GM15510 (cell line): ENCODE results near the gene ZNF41.

ENCODE experiments used
- POLR2A ChIP-seq: IDR thresholded peaks from 3 replicates; pipeline ENCODE4 v1.6.1; 2011; ENCODE audit warnings: borderline replicate concordance; ENCODE audit not compliant: insufficient read length; ENCODE audit errors: extremely low read depth

Gene ZNF41

DNA sequence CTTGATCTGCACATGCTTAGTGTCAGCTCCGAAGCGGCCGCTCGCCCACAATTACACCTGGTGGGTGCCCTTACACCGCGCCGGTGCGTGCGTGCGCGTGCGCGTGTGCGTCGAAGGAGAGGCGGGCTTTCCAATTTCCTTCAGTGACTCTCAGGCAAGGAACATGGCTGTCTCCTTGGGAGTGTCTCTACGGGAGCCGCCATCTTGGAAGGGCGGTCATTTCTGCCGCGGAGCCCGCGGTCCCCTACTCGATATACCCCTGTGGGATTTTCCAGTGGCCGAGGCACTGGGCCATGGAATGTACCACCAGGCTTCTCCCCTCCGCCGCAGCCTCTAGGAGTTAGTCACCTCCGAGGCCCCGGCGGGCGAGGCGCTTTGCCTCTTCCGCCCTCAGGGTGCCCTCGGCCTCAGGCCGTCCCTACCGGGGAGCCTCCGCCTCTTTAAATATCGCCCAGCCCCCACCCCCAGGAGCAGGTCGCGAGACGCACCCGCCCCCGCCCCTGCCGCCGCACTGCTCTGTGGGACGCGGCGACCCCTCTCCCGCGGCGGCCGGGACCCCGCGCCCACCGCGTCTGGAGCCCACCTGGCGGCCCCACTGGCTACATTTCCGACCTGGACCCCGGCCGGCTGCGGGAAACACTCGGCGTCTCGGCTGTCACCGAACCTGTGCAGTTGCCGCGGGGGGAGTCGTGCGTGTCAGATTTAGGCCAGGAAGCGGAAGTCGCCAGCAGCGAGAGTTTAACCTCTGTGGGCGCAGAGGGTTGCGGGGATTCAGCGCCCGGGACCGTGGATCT lies at the start of gene ZNF41:
Gene ZNF41, minus strand, starts transcription at position 711 of the 794 bp plus-strand sequence. CDS start 15,741 bp downstream, outside the sequence.
- peak; percentile 43 for TF ChIP-seq POLR2A

DNA sequence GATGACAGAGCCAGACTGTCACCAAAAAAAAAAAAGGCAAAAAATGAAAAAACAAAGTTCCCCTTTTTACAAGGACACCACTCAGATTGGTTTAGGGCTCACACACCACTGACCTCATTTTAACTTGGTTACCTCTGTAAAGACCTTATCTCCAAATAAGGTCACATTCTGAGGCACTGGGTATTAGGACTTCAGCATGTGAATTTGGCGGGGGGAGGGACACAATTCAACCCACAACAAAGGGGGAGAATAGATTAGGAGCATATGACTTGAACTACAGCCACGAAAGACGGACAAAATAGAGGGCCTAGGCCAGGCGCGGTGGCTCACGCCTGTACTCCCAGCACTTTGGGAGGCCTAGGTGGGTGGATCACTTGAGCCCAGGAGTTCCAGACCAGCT lies 47.0 kb upstream of the ZNF41 start:
- TF ChIP-seq POLR2A, result no peak

DNA sequence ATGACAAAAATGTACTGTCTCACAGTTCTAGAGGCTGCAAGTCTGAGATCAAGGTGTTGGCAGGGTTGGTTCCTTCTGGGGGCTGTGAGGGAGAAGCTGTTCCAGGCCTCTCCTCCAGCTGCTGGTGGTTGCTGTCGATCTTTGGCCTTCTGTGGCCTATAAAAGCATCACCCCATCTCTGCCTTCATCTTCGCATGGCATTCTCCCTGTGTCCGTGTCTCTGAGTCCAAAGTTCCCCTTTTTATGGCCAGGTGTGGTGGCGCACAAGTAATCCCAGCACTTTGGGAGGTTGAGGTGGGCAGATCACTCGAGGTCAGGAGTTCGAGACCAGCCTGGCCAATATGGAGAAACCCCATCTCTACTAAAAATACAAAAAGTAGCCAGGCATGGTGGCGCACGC lies 46.5 kb upstream of the ZNF41 start:
- no peak for TF ChIP-seq POLR2A

DNA sequence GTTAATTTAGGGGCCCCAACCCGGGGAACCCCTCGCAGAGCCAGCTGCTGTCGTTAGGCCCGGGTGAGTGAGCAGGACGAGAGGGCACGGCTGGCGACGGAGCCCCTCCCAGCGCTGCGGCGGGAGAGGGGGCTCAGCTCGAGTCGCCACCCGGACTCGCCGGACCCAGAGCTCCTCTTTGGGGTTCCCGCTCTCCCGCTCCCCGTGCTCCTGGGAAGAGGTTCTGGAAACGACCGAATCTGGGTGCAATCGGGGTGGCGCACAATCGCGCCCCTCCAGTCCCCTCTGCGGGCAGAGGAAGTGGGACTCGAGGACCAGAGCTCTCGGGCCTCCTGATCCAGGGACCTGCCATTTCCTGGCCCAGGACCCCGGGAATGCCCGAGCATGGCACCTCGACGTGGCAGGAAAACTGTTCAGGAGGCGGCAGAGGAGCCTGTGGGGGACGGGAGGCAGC lies 40.7 kb upstream of the ZNF41 start:
- TF ChIP-seq POLR2A, result no peak

DNA sequence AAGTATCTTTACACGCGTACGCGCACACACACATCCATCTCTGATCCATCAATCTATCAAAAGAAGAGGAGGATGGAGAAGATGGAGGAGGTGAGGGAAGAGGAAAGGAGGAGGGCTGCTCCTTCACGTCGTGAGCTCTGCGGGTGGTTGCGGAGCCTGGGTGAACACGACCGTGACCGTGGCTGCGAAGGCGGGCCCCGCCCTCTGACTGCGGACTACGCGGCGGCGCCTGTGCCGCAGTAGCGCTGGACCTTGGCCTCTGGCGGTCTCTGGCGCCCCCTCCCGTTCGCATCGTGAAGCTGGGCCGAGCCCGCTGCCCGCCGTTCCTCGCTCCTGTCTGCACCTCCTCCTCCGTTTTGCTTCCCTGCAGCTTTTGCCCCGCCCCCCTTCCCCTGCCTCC lies 40.3 kb upstream of the ZNF41 start:
- no peak for TF ChIP-seq POLR2A

DNA sequence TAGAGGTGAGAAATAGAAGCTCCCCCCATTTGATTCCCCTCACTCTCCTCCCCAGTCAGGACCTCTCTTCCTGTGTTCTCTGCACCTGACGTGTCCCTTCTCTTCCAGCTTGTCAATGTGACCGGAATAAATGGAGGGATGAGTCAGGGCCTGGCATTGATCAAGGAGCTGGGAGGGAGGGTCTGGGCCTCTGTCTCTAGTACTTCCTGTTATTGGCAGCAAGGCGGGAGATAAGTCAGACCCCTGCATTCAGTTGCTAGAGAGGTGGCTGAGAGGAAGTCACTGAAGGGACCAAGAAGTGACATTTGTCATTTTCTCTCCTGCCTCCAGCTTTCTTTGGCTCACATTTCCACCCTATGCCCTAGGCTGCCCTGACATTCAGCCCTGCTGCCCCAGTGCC lies 35.1 kb upstream of the ZNF41 start:
- no peak for TF ChIP-seq POLR2A

DNA sequence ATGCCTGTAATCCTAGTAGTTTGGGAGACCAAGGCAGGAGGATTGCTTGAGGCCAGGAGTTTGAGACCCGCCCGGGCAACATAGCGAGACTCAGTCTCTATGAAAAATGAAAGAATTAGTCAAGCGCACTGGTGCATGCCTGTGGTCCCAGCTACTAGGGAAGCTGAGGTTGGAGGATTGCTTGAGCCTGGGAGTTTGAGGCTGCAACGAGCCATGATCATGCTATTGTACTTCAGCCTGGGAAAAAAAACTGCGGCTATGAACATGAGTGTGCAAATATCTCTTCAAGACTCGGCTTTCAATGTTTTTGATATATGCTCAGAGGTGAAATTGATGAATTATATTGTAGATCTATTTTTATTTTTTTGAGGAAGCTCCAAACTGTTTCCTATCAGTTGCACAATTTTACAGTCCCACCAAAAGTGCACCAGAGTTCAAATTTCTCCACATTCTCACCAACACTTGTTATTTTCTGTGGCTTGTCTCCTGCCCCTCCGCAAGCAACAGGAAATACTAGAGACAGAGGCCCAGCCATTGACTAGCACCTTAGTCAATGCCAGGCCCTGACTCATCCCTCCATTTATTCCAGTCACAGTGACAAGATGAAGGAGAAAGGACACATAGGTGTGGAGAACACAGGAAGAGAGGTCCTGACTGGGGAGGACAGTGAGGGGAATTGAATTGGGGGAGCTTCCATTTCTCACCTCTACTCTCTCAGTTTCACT lies 33.1 kb upstream of the ZNF41 start:
- TF ChIP-seq POLR2A, result no peak

DNA sequence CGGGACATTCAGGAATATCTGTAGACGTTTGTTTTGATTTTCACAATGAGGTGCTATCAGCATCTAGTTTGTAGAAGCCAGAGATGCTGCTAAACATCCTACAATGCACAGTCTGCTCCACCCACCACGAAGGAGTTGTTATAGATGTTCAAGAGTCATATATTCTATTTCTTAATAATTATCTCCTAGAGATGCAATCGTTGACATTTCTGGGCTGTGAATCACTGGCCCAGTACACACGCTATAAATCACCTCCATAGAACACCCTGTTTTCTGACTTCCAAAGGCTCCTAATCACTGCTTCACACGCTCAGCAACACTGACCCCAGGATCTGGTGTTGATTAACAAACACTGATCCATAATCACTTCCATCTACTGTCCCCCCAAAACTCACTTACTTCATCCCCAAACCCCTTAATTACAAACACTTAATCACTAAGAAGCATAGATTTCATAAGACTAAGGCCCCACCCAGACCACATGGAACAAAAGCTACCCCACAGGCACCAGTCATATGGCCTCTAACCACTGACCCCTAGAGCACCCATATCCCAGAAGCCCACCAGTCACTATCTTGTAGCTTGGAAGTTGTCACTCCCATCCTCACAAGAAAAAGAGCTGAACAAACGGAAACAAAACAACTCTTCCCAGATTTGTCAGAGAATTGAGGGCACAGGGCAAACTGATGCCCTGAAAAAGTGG lies 31.7 kb upstream of the ZNF41 start:
- TF ChIP-seq POLR2A, result no peak

DNA sequence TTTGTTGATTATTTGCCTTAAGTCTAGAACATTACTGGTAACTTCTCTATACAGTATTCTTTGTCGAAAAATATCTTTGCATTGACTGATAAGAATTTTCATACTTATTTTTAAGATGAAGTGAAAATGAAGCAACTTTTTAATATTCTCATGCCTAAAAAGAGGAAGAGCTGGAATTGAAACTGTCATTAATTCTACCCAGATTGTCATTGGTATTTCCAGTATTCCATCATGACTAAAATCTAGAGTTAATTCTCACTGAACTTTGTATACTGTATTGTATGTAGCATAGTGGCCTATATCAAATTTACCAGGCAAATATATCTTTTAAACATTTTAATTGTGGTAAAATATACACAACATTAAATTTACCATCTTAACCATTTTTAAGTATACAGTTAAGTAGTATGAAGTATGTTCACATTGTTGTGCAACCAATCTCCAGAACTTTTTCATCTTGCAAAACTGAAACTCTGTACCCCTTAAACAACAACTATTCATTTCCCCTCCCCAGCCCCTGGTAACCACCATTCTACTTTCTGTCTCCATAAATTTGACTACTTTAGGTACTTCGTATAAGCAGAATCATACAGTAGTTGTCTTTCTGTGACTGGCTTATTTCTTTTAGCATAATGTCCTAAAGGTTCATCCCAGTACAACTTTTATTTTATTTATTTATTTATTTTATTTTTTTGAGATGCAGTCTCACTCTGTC lies 24.3 kb upstream of the ZNF41 start:
- no peak for TF ChIP-seq POLR2A

DNA sequence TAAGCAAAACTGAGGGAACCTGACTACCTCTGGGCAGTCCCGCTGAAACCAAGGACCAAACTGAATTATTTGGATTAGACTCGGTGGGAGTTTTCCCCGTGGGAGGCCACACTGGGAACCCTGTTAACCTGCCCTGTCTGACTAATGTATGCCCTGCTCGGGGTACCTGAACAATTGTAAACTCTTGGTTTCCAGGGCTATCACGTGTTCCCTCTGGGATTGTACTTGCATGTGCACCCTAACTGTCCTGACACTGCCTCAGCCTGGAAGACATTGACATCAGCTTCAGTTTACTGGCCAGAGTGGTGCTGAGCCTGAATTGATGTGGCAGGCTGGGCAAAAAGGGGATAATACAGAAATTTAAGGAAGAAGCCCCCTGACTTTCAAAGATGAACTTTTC lies 20.1 kb upstream of the ZNF41 start:
- no peak for TF ChIP-seq POLR2A

DNA sequence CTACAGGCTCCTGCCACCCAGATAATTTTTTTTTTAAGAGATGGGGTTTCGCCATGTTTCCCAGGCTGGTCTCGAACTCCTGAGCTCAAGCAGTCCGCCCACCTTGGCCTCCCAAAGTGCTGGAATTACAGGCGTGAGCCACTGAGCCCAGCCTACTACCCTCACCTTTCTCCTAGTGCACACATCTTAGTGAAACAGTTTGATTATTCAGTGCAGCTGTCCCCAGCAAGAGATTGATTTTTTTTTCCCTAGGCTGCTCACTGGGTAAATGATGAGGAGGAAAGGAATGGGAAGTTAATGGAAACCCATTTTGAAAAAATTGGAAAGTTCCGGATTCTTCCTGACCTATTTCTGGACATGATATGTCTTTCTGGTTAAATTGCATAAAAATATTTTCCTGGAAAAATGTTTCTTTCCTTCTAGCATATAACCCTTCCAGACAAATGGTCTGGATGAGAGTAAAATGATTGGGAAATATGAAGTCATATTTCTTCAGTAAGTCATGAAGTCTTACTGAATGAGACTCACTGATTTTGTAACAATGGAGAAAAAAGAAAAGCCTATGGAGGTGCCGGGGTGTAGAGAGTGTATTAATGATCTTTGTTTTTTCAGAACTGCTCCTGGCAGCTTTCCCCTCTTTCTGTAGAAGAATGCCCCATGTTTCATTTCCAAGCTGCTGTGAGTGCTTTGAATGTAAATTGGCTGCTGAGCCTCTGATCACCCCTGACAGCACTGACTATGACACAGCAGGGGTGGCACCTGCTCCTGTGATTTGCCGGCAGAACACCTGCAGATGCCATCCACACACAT lies 19.5 kb upstream of the ZNF41 start:
- TF ChIP-seq POLR2A, result no peak

DNA sequence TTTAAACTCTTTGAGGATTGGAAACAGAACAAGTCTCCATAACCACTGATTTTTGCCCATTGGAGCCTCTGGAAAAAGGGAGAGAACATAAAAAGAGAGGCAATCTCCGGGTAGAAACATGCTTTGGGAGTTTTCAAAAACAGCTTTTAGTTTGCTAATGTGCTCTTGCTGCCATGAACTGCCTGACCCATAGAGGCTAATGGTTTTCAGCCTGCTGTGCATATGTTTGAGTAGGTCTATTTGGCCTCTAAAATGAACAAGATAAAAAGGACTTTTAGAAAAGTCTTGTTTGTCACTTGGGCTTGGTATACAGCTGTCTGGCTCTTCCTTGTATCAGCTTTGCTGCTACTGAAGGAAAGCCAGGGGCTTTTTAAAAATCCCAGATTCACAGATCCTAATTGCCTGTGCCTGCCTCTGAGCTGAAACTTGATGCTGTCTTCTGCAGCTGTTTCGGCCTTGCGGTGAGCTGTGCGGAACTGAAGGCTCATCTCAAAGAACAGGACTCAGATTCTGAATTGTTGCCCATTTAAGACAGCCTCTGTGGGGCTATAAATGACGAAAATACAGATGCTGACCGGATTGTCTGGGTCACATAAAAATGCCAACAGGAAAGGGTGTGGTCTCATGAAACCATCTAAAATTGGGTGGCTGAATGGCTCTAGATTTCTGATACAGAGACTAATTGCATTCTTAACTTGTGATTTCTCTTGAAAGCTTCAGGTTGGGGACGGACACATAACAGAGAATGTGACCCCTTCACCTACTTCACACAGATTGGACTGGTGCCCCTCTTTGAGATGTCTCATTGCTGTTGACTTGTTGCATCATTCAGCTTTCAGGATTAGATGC lies 18.4 kb upstream of the ZNF41 start:
- TF ChIP-seq POLR2A, result no peak

DNA sequence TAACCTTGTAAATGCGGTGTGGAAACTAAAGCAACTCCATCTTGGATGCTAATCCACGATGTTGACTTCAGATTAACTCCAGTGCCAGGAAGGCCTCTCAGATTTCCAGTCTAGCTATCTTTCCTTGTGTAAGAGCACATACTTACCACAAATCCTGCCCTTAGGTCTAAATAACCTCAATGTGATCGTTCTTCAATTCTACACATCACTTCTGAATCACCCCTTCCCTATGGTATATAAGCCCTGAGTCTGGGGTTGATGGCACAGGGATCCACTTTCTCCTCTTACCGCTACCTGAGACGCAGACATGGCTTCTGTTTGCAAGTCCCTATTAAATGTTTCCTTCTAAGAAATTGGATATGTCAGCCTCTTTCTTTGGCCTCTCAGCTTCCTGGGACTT lies 17.5 kb upstream of the ZNF41 start:
- no peak for TF ChIP-seq POLR2A

DNA sequence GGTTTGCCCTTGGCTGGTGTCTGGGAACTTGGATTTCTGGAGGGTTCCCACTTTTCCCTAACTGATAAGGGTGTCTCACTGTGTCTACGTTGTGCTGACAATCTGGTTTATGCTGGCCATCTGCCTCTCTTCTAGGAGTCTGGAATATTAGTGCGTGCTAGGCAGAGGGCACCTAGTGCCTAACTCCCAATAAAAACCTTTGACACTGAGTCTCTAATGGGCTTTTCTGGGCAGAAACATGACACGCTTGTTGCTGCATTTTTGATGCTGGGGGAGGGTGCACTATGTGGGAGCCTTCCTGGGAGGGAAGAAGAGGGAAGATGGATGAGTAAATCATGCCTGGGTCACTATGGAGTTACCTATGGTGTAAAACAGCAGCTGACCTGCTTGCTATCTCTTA lies 16.3 kb upstream of the ZNF41 start:
- no peak for TF ChIP-seq POLR2A

DNA sequence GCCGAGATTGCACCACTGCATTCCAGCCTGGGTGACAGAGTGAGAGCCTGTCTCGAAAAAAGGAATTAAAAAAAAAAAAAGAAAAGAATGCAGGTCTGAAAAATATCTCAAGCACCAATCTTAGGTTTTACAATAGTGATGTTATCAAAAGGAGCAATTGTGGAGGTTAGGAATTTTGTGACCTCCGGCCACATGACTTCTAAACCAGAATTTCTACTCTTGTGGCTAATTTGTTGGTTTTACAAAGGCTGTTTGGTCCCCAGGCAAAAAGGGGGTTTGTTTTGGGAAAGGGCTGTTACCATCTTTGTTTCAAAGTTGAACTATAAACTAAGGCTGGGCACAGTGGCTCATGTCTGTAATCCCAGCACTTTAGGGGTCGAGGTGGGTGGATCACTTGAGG lies 15.4 kb upstream of the ZNF41 start:
- no peak for TF ChIP-seq POLR2A
